Sigmoid colon (tissue), 4 donors: ENCODE data around the gene PLA2G10.

Experiments used
- EP300 ChIP-seq, 4 donors: sonication (generic); formaldehyde crosslinking; IDR thresholded peaks; one replicate each; pipeline ENCODE4 v1.6.1; 2017; ENCODE audit warnings: antibody characterized with exemption in 4 of 4
- POLR2A ChIP-seq, 2 donors: fragments of 450-650 bp; IDR thresholded peaks; one replicate each; pipeline ENCODE4 v1.6.1; 2016; ENCODE audit warnings: antibody characterized with exemption in 2 of 2, mild to moderate bottlenecking in 2 of 2, moderate library complexity in 2 of 2
- POLR2AphosphoS5 ChIP-seq, 4 donors: sonication (generic); formaldehyde crosslinking; IDR thresholded peaks; one replicate each; pipeline ENCODE4 v1.6.1; 2017; ENCODE audit warnings: antibody characterized with exemption in 4 of 4
- TF ChIP-seq, protein P1 (sequence below), 4 experiments: fragments of 450-650 bp in 3 of 4; fragments of 200-600 bp in 1 of 4; IDR thresholded peaks; one replicate each; pipeline ENCODE4 v1.5.1; 2016 to 2019; ENCODE audit warnings: antibody characterized with exemption in 4 of 4, mild to moderate bottlenecking in 3 of 4, moderate library complexity in 2 of 4

DNA sequence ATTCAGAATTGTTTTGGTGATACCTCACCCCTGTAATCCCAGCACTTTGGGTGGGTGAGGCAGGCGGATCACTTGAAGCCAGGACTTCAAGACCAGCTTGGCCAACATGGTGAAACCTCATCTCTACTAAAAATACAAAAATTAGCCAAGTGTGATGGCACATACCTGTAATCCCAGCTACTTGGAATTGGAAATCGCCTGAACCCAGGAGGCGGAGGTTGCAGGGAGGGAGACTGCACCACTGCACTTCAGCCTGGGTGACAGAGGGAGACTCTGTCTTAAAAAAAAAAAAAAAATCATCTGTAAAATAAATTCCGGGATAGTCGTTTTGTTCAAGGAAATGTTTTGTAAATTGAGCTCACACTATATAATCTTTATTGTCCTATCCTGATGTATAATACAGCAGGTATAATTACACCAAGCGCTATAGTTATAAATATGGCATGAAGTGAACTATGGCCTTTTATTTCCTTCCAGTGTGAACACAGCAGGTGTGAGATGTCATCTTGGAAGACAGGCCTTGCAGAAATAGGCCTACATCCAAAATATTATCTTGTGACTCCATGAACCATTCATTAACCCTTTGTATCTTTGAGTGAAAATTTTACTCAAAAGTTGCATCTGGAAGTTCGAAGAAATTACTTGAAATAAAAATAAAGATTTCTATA is 25.4 kb downstream of the PLA2G10 start:
- TF ChIP-seq, protein P1, sequence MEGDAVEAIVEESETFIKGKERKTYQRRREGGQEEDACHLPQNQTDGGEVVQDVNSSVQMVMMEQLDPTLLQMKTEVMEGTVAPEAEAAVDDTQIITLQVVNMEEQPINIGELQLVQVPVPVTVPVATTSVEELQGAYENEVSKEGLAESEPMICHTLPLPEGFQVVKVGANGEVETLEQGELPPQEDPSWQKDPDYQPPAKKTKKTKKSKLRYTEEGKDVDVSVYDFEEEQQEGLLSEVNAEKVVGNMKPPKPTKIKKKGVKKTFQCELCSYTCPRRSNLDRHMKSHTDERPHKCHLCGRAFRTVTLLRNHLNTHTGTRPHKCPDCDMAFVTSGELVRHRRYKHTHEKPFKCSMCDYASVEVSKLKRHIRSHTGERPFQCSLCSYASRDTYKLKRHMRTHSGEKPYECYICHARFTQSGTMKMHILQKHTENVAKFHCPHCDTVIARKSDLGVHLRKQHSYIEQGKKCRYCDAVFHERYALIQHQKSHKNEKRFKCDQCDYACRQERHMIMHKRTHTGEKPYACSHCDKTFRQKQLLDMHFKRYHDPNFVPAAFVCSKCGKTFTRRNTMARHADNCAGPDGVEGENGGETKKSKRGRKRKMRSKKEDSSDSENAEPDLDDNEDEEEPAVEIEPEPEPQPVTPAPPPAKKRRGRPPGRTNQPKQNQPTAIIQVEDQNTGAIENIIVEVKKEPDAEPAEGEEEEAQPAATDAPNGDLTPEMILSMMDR (IDR thresholded peaks at IDR 0.05): no peak
- TF ChIP-seq POLR2A (IDR thresholded peaks at IDR 0.05) (no peak), POLR2AphosphoS5 (IDR thresholded peaks at IDR 0.05) (no peak), EP300 (IDR thresholded peaks at IDR 0.05) (no peak)
